ENCODE results near the gene SIGLEC8. TPM values are rescaled to one million over a fixed set of nuclear protein-coding genes. Genes with fewer than 3 reads are reported as not detected.
"Not testable (repeated sequence)": the region's sequence is repeated elsewhere in the genome, so short reads cannot be mapped to it uniquely, and the experiment has no call there.

Gene SIGLEC8
- polyA plus RNA-seq, 1 donor from 2014 or later: not detected

- Histone ChIP-seq H4K20me1 (ENCODE audit: insufficient read depth) (no peaks in the 10 kb centered on the region), H2AFZ (ENCODE audit: low read depth, low read length) (no peak overlapping the region), H3K9me3 (ENCODE audit: low read length) (no peaks in the 10 kb centered on the region), H3K27ac (ENCODE audit: low read length) (no peak overlapping the region), H3K4me3 (ENCODE audit: low read length) (no peak overlapping the region), H3F3A (ENCODE audit: insufficient read depth, low read length, poor library complexity, severe bottlenecking) (no peaks in the 10 kb centered on the region), H3K9me2 (ENCODE audit: insufficient read depth, low read length) (no peaks in the 10 kb centered on the region), H3K27me3 (ENCODE audit: insufficient read depth, low read depth, low read length) (no peaks in the 10 kb centered on the region), H3K4me2 (ENCODE audit: low read length) (no peak overlapping the region), H3K36me3 (ENCODE audit: insufficient read depth, low read length) (no peaks in the 10 kb centered on the region), H3K79me2 (replicated peaks; ENCODE audit: insufficient read depth, low read length) (no peaks in the 10 kb centered on the region), H3K9ac (ENCODE audit: low read length) (no peak overlapping the region)
- TF ChIP-seq SMC3 (conservative IDR thresholded peaks at IDR 0.05; ENCODE audit: poor library complexity) (no peak), EP300 (conservative IDR thresholded peaks at IDR 0.05; ENCODE audit: poor library complexity, severe bottlenecking) (no peak)
Measured at GRCh38 chr19:51421229-51422052, 36.8 kb downstream of the SIGLEC8 start.

GRCh38 chr19:51420511-51420910, 37.7 kb downstream of the SIGLEC8 start:
- not testable (repeated sequence) for H3K4me3 ChIP-seq (ENCODE audit: low read length); H3K27ac ChIP-seq (ENCODE audit: low read length); H3F3A ChIP-seq (ENCODE audit: insufficient read depth, low read length, poor library complexity, severe bottlenecking); H3K9ac ChIP-seq (ENCODE audit: low read length); H3K79me2 ChIP-seq (replicated peaks; ENCODE audit: insufficient read depth, low read length); H2AFZ ChIP-seq (ENCODE audit: low read depth, low read length); H3K9me2 ChIP-seq (ENCODE audit: insufficient read depth, low read length); H3K9me3 ChIP-seq (ENCODE audit: low read length); H3K27me3 ChIP-seq (ENCODE audit: insufficient read depth, low read depth, low read length); H3K36me3 ChIP-seq (ENCODE audit: insufficient read depth, low read length); H3K4me2 ChIP-seq (ENCODE audit: low read length); H4K20me1 ChIP-seq (ENCODE audit: insufficient read depth)

- Histone ChIP-seq H3K79me2 (replicated peaks; ENCODE audit: insufficient read depth, low read length) (no peaks in the 10 kb centered on the region), H2AFZ (ENCODE audit: low read depth, low read length) (no peak overlapping the region), H3K9me3 (ENCODE audit: low read length) (no peaks in the 10 kb centered on the region), H3F3A (ENCODE audit: insufficient read depth, low read length, poor library complexity, severe bottlenecking) (no peaks in the 10 kb centered on the region), H3K27ac (ENCODE audit: low read length) (no peak overlapping the region), H3K4me2 (ENCODE audit: low read length) (no peak overlapping the region), H3K9me2 (ENCODE audit: insufficient read depth, low read length) (no peaks in the 10 kb centered on the region), H4K20me1 (ENCODE audit: insufficient read depth) (no peaks in the 10 kb centered on the region), H3K4me3 (ENCODE audit: low read length) (no peak overlapping the region), H3K9ac (ENCODE audit: low read length) (no peak overlapping the region), H3K27me3 (ENCODE audit: insufficient read depth, low read depth, low read length) (no peaks in the 10 kb centered on the region), H3K36me3 (ENCODE audit: insufficient read depth, low read length) (no peaks in the 10 kb centered on the region)
- TF ChIP-seq CTCF (IDR thresholded peaks at IDR 0.05; ENCODE audit: poor library complexity, severe bottlenecking) (no peak), EP300 (conservative IDR thresholded peaks at IDR 0.05; ENCODE audit: poor library complexity, severe bottlenecking) (no peak), MXI1 (conservative IDR thresholded peaks at IDR 0.05; ENCODE audit: poor library complexity, severe bottlenecking) (no peak), SMC3 (conservative IDR thresholded peaks at IDR 0.05; ENCODE audit: poor library complexity) (no peak), EZH2 (IDR thresholded peaks at IDR 0.05; ENCODE audit: borderline replicate concordance, insufficient read depth, low read length, poor library complexity, severe bottlenecking) (no peak), POLR2AphosphoS5 (IDR thresholded peaks at IDR 0.05) (no peak), REST (IDR thresholded peaks at IDR 0.05; ENCODE audit: borderline replicate concordance) (no peak), TAF1 (IDR thresholded peaks at IDR 0.05; ENCODE audit: low read depth) (no peak), RAD21 (conservative IDR thresholded peaks at IDR 0.05) (no peak)
Measured at GRCh38 chr19:51418707-51419106, 39.5 kb downstream of the SIGLEC8 start.

All from neural cell (in vitro differentiated cells).